Trophoblast cell (in vitro differentiated cells and primary cell): ENCODE results near the gene SPAG17.

Experiments used
- DNase-seq, 2 donors: peaks; one replicate each; pipeline ENCODE4 v3.0.0-alpha.2; 2016
- H2AFZ ChIP-seq: 2 replicates; pipeline ENCODE4 v1.6.1; 2013; ENCODE audit warnings: low read length, moderate library complexity, mild to moderate bottlenecking; ENCODE audit not compliant: insufficient read depth, poor library complexity
- H2AK5ac ChIP-seq: 2 replicates; pipeline ENCODE4 v1.6.1; 2013; ENCODE audit warnings: mild to moderate bottlenecking, low read length
- H2BK120ac ChIP-seq: 2 replicates; pipeline ENCODE4 v1.6.1; 2013; ENCODE audit warnings: low read length, mild to moderate bottlenecking, moderate library complexity; ENCODE audit not compliant: insufficient read depth, poor library complexity
- H2BK12ac ChIP-seq: 2 replicates; pipeline ENCODE4 v1.6.1; 2013; ENCODE audit warnings: mild to moderate bottlenecking, low read length, moderate library complexity
- H2BK5ac ChIP-seq: 2 replicates; pipeline ENCODE4 v1.6.1; 2013; ENCODE audit warnings: low read length, low read depth, moderate library complexity, mild to moderate bottlenecking; ENCODE audit not compliant: poor library complexity
- H3K14ac ChIP-seq: 2 replicates; pipeline ENCODE4 v1.6.1; 2013; ENCODE audit warnings: mild to moderate bottlenecking, low read length
- H3K18ac ChIP-seq: 2 replicates; pipeline ENCODE4 v1.6.1; 2013; ENCODE audit warnings: mild to moderate bottlenecking, low read length
- H3K23ac ChIP-seq: 2 replicates; pipeline ENCODE4 v1.6.1; 2013; ENCODE audit warnings: low read length
- H3K27ac ChIP-seq: 2 replicates; pipeline ENCODE4 v1.5.1; 2013; ENCODE audit warnings: low read depth, mild to moderate bottlenecking, inconsistent platforms, low read length, moderate library complexity
- H3K27me3 ChIP-seq: 2 replicates; pipeline ENCODE4 v1.6.1; 2013; ENCODE audit warnings: inconsistent platforms, mild to moderate bottlenecking, low read length, moderate library complexity; ENCODE audit not compliant: insufficient read depth
- H3K36me3 ChIP-seq, 2 experiments: 1 replicate in 1 of 2; 2 replicates in 1 of 2; pipeline ENCODE4 v1.6.1; 2013; ENCODE audit warnings: low read length in 2 of 2, mild to moderate bottlenecking in 2 of 2, moderate library complexity in 1 of 2; ENCODE audit not compliant: insufficient read depth in 2 of 2, control insufficient read depth in 1 of 2
- H3K4ac ChIP-seq: 2 replicates; pipeline ENCODE4 v1.6.1; 2013; ENCODE audit warnings: low read depth, mild to moderate bottlenecking, low read length, moderate library complexity
- H3K4me1 ChIP-seq, 2 experiments: 1 replicate in 1 of 2; 2 replicates in 1 of 2; pipeline ENCODE4 v1.6.1; 2013; ENCODE audit warnings: low read length in 2 of 2, mild to moderate bottlenecking in 2 of 2, moderate library complexity in 1 of 2; ENCODE audit not compliant: insufficient read depth in 2 of 2, control insufficient read depth in 1 of 2
- H3K4me2 ChIP-seq: 2 replicates; pipeline ENCODE4 v1.6.1; 2013; ENCODE audit warnings: inconsistent platforms, mild to moderate bottlenecking, low read length, moderate library complexity
- H3K4me3 ChIP-seq: 2 replicates; pipeline ENCODE4 v1.5.1; 2013; ENCODE audit warnings: mild to moderate bottlenecking, low read depth, low read length, inconsistent platforms
- H3K79me1 ChIP-seq: one replicate; pipeline ENCODE4 v1.6.1; 2013; ENCODE audit warnings: low read length
- H3K79me2 ChIP-seq: 2 replicates; pipeline ENCODE4 v1.6.1; 2013; ENCODE audit warnings: low read length, mild to moderate bottlenecking; ENCODE audit not compliant: control insufficient read depth, insufficient read depth, poor library complexity
- H3K9ac ChIP-seq: 2 replicates; pipeline ENCODE4 v1.6.1; 2013; ENCODE audit warnings: mild to moderate bottlenecking, low read length
- H3K9me3 ChIP-seq: 2 replicates; pipeline ENCODE4 v1.6.1; 2013; ENCODE audit warnings: low read depth, mild to moderate bottlenecking, control low read depth, inconsistent platforms, low read length; ENCODE audit not compliant: insufficient read depth
- H4K12ac ChIP-seq: 2 replicates; pipeline ENCODE4 v1.6.1; 2013; ENCODE audit warnings: low read depth, mild to moderate bottlenecking, low read length, moderate library complexity
- H4K8ac ChIP-seq: 2 replicates; pipeline ENCODE4 v1.6.1; 2013; ENCODE audit warnings: low read depth, mild to moderate bottlenecking, low read length, moderate library complexity
- H4K91ac ChIP-seq: one replicate; pipeline ENCODE4 v1.6.1; 2013; ENCODE audit warnings: low read depth, mild to moderate bottlenecking, low read length, moderate library complexity
- WGBS: extraction: QIAGEN DNeasy Blood & Tissue Kit; methylation state at CpG from one replicate; pipeline ENCODE4 v1.1.7; 2013; ENCODE audit warnings: missing lambda C conversion rate; ENCODE audit not compliant: insufficient read length, insufficient coverage; ENCODE audit errors: extremely low coverage; 5-methylcytosine and 5-hydroxymethylcytosine counted together

The SPAG17 gene

DNA sequence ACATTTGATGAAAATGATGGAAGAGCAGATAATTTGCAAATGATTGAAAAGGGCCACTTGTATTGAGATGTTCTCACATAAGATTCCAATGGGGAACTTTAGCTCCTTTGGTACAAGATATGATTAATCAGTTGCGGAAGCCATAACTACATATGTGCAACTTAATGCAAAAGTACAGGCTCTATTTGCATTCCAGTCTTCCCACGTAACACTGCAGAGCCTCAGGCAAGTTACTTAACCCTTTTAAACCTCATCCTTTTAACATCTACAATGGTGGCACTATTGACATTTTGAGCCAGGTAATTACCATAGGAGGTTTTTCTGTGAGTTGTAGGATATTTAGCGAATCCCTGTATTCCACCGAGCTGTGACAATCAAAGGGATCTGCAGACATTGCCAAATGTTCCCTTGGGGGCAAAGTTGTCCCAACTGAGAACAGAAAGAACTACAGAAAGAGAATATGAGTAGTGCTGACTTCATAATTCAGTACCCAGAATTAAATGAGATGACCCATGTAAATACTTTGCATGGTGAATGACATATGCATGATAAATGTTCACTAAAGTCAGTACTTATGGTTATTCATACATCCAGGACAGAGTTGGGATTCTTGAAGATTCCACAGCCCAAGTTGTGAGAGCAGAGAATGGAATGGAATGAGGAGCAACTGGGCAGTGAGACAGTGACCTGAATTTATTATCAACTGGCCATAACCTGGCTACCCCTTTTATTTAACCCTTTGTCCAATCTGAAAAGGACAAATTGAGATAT, 62.6 kb downstream of the SPAG17 start:
- peak; percentile 46 to 84 for DNase-seq

DNA sequence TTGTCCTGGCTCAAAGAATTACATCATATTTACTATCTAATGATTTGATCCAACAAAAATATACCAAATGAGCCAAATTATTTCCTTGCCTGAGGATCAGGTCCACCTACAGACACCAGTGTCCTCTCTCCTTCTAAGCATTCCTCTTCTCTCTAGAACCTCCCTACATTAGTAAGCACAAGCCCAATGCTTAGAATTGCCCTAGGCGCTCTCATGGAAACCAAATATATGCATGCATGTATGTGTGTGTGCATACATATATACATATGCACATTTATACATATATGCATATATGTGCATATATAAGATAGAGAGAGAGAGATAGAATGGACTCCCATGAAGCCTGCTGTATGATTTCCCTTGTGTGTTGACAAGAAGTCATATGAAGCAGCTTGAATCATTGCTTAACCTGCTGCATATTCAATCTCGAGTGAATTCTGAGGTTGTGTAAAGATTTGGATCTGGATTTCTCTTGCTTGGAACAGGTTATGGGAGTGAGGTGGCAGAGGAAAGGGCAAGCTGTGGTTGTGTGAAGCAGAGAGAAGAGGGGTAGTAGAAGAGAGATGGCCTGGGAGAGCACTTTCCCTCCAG, 66.1 kb downstream of the SPAG17 start:
- peak overlapping the region; percentile 2 for H2BK5ac ChIP-seq
- H2BK120ac ChIP-seq = peak overlapping the region; percentile 10
- no peak overlapping the region for H3K23ac ChIP-seq
- no peaks in the 10 kb centered on the region for H3K27me3 ChIP-seq
- no peak overlapping the region for H4K91ac ChIP-seq
- H3K4me3 ChIP-seq = no peak overlapping the region
- H3K9ac ChIP-seq = no peak overlapping the region
- H2BK12ac ChIP-seq = peak overlapping the region; percentile 1
- no CpG with 5 or more reads among the region's 2 CpGs for whole genome bisulfite sequencing
- H3K36me3 ChIP-seq = no peaks in the 10 kb centered on the region
- no peaks in the 10 kb centered on the region for H3K79me2 ChIP-seq
- H4K8ac ChIP-seq = no peak overlapping the region
- H3K79me1 ChIP-seq = peaks cover 16% of the 10 kb centered on the region
- no peak overlapping the region for H2AK5ac ChIP-seq
- H3K4me2 ChIP-seq = no peak overlapping the region
- H3K4me1 ChIP-seq = peaks cover 16 to 32% of the 10 kb centered on the region in 2 experiments
- no peak overlapping the region for H3K18ac ChIP-seq
- DNase-seq = no peak
- H3K9me3 ChIP-seq = no peaks in the 10 kb centered on the region
- no peak overlapping the region for H3K4ac ChIP-seq
- H2AFZ ChIP-seq = peak overlapping the region; percentile 11
- no peak overlapping the region for H4K12ac ChIP-seq
- no peak overlapping the region for H3K14ac ChIP-seq
- no peak overlapping the region for H3K27ac ChIP-seq

More for the DNA sequence above, 62.6 kb downstream of the SPAG17 start:
- Histone ChIP-seq H2BK120ac (no peak overlapping the region), H3K4ac (no peak overlapping the region), H3K79me1 (peaks cover 11% of the 10 kb centered on the region), H3K4me2 (peak overlapping the region; percentile 52), H2AK5ac (no peak overlapping the region), H3K27ac (peak overlapping the region; percentile 57), H3K14ac (no peak overlapping the region), H3K79me2 (no peaks in the 10 kb centered on the region), H3K18ac (no peak overlapping the region), H3K9me3 (no peaks in the 10 kb centered on the region), H3K27me3 (no peaks in the 10 kb centered on the region), H3K4me1 (peaks cover 7 to 21% of the 10 kb centered on the region in 2 experiments), H2BK5ac (no peak overlapping the region), H3K36me3 (no peaks in the 10 kb centered on the region), H3K4me3 (no peak overlapping the region), H4K8ac (no peak overlapping the region), H2BK12ac (peak overlapping the region; percentile 66), H4K12ac (no peak overlapping the region), H2AFZ (no peak overlapping the region), H3K23ac (no peak overlapping the region), H3K9ac (no peak overlapping the region), H4K91ac (no peak overlapping the region)
- no CpG with 5 or more reads among the region's 4 CpGs for WGBS

GRCh38 chr1:118118469-118118868, 66.6 kb downstream of the SPAG17 start:
- Histone ChIP-seq H3K18ac (no peak overlapping the region), H4K12ac (no peak overlapping the region), H3K27me3 (no peaks in the 10 kb centered on the region), H2AK5ac (no peak overlapping the region), H3K4ac (no peak overlapping the region), H4K8ac (peak overlapping the region; percentile 13), H2BK12ac (no peak overlapping the region), H3K9me3 (no peaks in the 10 kb centered on the region), H3K23ac (no peak overlapping the region), H3K14ac (no peak overlapping the region), H3K79me1 (peaks cover 16% of the 10 kb centered on the region), H3K27ac (peak overlapping the region; percentile 38), H3K4me3 (no peak overlapping the region), H3K4me1 (peaks cover 16 to 32% of the 10 kb centered on the region in 2 experiments), H4K91ac (peak overlapping the region; percentile 83), H2AFZ (no peak overlapping the region), H2BK5ac (peak overlapping the region; percentile 72), H3K4me2 (no peak overlapping the region), H3K36me3 (no peaks in the 10 kb centered on the region), H3K79me2 (no peaks in the 10 kb centered on the region), H2BK120ac (no peak overlapping the region), H3K9ac (no peak overlapping the region)
- DNase-seq = peak; percentile 60 to 77
- WGBS = no CpG with 5 or more reads among the region's 5 CpGs

DNA sequence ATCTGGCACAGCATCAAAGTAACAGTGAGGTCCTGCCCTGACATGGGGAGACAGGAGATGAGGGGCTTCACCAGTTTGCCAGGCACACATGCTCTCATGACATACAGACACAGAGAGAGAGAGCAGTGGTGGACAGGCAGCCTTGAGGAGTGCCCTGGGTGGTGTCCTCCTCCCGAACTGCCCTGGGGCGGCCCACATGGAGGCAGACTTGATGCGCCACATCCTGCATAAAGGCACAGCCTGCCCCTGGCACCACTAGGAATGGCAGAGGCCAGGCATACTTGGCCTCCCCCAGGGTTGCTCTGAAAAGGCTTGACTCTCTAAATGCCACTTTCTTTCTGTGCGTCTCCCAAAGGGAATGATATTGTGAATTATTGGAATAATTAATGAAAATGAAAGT, 67.5 kb downstream of the SPAG17 start:
- no CpG with 5 or more reads among the region's 4 CpGs for WGBS

More for the DNA sequence above, 67.5 kb downstream of the SPAG17 start:
- Histone ChIP-seq H4K91ac (peak overlapping the region; percentile 80), H3K27me3 (no peaks in the 10 kb centered on the region), H2BK5ac (peak overlapping the region; percentile 25), H3K79me2 (no peaks in the 10 kb centered on the region), H2BK12ac (peak overlapping the region; percentile 91), H4K8ac (peak overlapping the region; percentile 78), H3K18ac (peak overlapping the region; percentile 97), H3K4me2 (no peak overlapping the region), H3K4me1 (peaks cover 16 to 30% of the 10 kb centered on the region in 2 experiments), H2AK5ac (peak overlapping the region; percentile 33), H3K9ac (no peak overlapping the region), H4K12ac (no peak overlapping the region), H2AFZ (no peak overlapping the region), H3K36me3 (no peaks in the 10 kb centered on the region), H3K9me3 (no peaks in the 10 kb centered on the region), H3K79me1 (peaks cover 16% of the 10 kb centered on the region), H2BK120ac (peak overlapping the region; percentile 33), H3K4me3 (no peak overlapping the region), H3K27ac (no peak overlapping the region), H3K4ac (peak overlapping the region; percentile 6), H3K23ac (no peak overlapping the region), H3K14ac (peak overlapping the region; percentile 14)
- peak; percentile 56 to 78 for DNase-seq
